Esophagus squamous epithelium (tissue), 4 donors: Measurements from ENCODE around the gene DYRK1B.

Experiments used
- CTCF ChIP-seq, 6 experiments: fragments of 450-650 bp in 4 of 6; fragments of 200-600 bp in 2 of 6; sonication (generic) in 2 of 6; IDR thresholded peaks; one replicate each; pipeline ENCODE4 v1.5.1; 2016 to 2019; ENCODE audit warnings: antibody characterized with exemption in 6 of 6, mild to moderate bottlenecking in 4 of 6, moderate library complexity in 4 of 6
- POLR2A ChIP-seq, 4 donors: fragments of 450-650 bp; IDR thresholded peaks; one replicate each; pipeline ENCODE4 v1.6.1; 2017; ENCODE audit warnings: antibody characterized with exemption in 4 of 4, mild to moderate bottlenecking in 4 of 4, moderate library complexity in 3 of 4

- TF ChIP-seq CTCF (IDR thresholded peaks at IDR 0.05) (peak in 5 of 6 experiments; percentile 25 to 70 (median 59)), POLR2A (IDR thresholded peaks at IDR 0.05) (no peak)
Observed at GRCh38 chr19:39843919-39844793, 10.2 kb upstream of the DYRK1B start.
